GM18507 (cell line): ENCODE results near the gene YES1.
"Not testable (repeated sequence)": the region's sequence is repeated elsewhere in the genome, so short reads cannot be mapped to it uniquely, and the experiment has no call there.

Experiments used
- DNase-seq: peaks from one replicate; pipeline ENCODE4 v3.0.0; 2011; ENCODE audit warnings: low read depth; ENCODE audit not compliant: insufficient read length; ENCODE audit errors: extremely low spot score
- FAIRE-seq: peaks from 2 replicates; lab custom pipeline; 2011; peaks lifted over from hg19 to GRCh38; lab: Jason Lieb, UNC

The YES1 gene

DNA sequence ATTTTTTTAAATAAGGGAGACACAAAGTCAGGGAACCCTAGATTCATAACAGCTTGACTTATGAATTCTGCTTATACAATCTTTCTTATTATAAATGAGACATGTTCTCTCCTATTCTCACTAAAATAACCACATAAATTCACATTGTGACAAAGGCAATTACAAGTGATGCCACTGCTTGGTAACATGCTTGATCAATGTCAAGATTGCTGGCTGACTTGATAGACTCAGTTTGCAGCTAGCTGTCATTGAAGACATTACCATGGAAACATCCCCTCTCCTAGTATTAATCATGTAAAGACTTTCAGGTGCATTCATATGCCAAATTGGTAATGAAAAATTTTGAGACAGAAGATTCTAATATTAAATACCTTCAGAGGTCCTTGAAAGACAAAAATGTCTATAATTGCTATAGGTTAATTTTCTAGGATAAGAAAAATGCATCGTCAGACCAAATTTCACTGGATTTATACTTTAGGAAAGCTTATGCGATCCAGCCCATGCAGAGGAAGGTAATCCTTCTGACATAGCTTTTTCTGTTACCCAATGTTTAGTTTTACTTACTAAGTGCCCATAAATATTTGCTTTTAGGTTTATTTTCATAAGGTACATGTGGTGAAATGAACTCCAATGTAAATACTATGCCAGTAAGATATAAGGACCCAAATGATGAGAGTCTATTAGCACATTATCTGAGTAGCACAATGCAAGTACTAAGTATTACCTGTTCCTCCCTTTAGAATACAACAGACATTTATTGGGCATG lies 67.0 kb downstream of the YES1 start:
- FAIRE-seq (peak; percentile 36), DNase-seq (no peak)

DNA sequence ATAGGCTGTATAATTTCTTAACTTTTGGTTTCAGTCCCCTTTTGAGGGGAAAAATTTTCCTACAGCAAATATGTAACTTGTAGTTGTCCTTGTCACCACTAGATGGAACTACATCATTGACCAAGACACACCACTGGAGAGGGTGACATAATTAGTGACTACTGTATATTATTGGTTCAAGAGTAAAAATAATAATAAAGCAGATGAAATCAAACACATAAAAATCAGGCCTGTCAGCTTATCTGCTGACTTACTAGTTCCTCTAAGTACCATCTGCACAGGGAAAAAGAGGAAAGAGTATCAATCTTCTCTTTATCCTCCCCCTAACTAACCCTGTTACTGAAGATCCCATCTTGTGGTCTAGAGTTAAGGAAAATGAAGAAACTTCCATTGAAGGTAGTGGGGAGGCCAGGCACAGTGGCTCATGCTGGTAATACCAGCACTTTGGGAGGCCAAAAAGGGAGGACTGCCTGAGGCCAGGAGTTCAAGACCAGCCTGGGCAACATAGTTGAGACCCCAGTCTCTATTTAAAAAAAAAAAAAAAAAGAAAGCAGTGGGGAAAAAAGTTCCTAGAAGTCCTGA lies 70.0 kb downstream of the YES1 start:
- peak; percentile 92 for FAIRE-seq
- peak; percentile 33 for DNase-seq

DNA sequence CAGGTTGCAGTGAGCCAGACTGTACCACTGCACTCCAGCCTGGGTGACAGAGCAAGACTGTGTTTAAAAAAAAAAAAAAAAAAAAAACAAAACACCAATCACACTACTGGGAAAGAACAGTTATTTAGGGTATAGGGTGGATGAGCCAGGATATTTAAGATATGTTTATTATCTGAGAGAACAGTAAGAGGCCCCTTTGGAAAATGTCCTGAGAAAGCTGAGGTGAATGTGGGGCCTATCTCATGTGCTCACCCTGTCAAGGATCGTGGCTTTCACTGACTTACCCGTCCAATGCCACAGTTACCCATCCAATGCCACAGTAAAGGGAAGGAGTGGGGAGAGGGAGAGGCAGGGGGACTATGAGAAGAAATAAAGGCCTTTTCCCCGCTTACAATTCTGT lies 79.7 kb downstream of the YES1 start:
- DNase-seq = no peak
- no peak for FAIRE-seq

DNA sequence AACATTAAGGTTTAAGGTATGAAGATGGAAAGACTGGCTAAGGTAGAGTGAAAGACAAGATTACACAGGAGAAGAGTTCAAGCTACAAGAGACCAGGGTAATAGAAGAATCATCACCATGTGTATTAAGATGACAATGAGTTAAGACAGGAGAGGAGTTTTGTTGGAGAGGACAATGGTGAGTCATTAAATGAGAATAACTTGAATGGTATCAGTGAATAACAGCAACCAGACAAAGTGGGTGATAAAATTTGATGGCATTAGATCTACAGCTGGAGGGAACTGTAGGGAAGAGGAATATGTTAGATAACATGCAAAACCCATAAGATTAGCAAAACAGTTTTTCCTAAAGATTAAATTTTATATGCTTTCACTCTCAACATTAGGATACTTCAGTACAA lies 80.9 kb downstream of the YES1 start:
- FAIRE-seq (no peak), DNase-seq (no peak)

DNA sequence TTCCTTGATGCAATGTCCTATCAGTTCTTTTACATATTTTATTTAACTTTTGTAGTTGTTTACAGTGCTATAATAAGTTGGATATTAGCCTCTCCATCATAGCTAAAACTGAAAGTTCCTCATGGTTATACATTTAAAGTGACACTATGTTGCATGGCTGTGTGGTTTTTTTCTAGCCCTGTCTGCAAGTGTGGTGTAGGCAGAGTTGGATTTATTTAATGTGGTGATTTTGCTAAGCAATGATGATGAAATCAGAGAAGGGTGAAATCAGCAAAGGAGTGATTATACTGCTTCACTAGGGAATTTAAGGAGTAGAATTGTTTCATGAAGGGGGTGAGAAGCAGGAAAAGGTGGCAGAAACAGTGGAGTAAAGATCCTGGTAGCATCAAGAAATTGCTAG lies 81.3 kb downstream of the YES1 start:
- no peak for DNase-seq
- FAIRE-seq = no peak

DNA sequence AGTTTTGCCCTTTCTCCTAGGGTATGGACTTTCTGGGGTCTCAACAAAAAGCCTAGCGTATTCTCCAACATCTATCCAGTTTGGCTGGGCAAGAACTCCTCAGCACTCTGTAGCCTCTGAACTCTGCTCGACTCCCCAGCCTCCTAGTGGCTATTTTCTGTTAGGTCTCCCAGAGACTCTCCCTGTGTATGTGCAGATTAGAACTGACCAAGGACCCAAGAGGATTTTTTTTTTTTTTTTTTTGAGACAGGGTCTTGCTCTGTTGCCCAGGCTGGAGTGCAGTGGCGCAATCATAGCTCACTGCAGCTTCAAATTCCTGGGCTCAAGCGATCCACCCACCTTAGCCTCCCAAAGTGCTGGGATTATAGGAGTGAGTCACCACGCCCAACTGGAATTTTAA lies 81.9 kb downstream of the YES1 start:
- DNase-seq, FAIRE-seq: not testable (repeated sequence)

DNA sequence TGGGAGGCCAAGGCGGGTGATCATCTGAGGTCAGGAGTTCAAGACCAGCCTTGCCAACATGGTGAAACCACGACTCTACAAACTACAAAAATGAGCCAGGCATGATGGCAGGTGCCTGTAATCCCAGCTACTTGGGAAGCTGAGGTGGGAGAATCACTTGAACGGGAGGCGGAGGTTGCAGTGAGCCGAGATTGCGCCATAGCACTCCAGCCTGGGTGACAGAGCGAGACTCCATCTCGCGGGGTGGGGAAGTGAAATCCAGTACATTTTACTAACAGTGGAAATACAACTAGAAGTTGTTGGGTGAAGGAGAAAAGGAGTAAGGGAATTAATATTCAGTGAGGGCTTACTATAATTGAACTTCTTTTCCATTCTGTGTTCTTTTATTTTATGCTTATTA lies 86.4 kb downstream of the YES1 start:
- no peak for DNase-seq
- FAIRE-seq = no peak

DNA sequence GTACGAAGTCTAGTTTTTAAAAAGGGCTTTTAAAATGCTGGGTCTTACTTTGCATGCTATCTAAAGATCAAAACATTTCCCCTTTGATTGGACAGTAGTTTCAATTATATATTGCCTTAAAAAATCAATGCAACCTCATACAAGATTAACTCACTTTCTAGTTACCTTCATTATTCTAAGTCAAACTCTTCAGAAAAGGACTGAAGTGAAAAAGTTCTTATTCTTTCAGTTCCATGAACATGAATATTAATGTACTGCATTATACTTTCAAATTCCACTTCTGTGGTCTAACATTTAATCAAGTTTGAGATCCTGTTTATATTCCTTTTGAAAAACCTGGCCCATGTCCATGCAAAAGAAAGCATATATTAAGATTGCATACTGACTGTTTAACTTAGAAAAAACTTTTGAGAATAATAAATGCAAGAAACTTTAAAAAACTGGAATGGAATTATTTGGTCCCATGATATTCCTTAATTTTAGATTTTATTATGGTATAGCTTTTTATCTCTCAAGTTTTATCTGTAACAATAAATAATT lies 88.4 kb downstream of the YES1 start:
- FAIRE-seq = no peak
- DNase-seq = no peak

DNA sequence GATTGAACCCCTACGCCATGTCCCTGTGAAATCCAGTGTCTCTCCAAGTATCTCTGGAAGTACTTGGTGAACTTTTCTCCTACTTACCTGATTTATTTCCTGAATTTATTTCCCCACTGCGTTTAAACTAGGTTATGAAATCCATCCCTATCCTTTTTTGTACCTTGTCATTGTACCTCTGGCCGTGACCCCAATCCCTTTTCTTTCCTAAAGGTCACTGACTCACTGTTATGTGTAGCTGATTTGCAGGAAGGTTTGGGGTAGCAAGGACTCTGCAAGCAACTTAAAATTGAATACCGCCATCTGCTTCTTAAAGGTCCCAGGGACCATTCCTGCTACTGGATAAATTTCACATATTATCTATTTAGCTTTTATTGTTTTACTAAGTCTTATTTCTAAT lies 95.0 kb downstream of the YES1 start:
- FAIRE-seq = no peak
- no peak for DNase-seq

DNA sequence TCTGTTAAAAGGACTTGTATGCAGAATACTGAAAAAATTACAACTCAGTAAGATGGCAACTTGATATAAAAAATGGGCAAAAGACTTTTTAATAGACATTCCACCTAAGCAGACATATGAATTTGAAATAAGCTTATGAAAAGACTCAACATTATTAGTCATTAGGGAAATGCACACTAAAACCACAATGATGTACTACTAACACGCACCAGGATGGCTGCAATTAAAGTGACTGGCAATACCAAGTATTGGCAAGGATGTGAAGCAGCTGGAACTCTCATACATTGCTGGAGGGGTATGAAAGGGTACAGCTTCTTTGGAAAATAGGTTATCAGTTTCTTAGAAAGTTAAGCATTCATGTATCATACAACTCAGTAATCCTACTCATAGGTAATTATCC lies 96.4 kb downstream of the YES1 start:
- no peak for DNase-seq
- FAIRE-seq = no peak

DNA sequence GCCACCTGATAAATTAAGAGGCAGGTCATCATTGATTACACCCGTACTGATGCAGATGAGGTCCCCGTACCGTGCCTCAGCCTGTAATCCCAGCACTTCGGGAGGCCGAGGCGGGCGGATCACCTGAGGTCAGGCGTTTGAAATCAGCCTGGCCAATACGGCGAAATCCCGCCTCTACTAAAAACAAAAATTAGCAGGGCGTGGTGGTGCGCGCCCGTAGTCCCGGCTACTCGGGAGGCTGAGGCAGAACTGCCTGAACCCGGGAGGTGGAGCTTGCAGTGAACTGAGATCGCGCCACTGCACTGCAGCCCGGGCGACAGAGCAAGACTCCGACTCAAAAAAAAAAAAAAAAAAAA lies 98.9 kb downstream of the YES1 start:
- no peak for DNase-seq
- no peak for FAIRE-seq

DNA sequence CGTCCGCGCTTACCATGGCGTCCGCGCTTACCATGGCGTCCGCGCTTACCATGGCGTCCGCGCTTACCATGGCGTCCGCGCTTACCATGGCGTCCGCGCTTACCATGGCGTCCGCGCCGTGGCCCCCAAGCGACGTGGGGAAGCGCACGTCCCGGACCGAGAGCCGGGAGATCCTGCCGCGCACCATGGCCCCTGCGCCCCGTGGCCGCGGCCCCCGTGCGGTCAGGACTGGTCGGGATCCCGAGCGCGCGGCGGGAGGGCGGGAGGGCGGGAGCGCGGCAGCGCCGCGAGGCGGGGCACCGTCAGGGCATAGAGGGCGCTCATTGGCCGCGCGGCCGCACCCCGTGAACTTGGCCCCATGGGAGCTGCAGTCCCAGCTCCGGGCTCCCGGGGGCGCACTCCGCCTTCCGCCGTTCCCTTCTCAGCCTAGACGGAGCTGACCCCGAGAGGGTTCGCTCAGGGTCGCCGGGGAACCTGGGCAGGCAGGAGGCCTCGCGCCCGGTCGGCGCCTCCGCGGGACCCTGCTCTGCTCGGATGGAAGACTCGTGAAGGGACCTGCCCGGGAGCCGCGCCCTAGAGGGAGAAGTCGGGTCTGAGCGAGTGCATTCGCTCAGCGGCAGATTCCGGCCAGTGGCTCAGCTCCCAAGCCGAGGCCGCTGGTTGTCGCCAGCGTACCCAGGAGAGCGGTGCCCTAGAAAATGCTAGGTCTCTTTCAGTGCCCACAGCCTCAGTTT lies 99.5 kb downstream of the YES1 start, which contains the start of gene ENOSF1:
Gene ENOSF1 (minus strand): TSS at position 230 of the 734 bp plus-strand sequence. CDS start 43 bp downstream, at position 187.
- DNase-seq (peak; percentile 71), FAIRE-seq (no peak)

DNA sequence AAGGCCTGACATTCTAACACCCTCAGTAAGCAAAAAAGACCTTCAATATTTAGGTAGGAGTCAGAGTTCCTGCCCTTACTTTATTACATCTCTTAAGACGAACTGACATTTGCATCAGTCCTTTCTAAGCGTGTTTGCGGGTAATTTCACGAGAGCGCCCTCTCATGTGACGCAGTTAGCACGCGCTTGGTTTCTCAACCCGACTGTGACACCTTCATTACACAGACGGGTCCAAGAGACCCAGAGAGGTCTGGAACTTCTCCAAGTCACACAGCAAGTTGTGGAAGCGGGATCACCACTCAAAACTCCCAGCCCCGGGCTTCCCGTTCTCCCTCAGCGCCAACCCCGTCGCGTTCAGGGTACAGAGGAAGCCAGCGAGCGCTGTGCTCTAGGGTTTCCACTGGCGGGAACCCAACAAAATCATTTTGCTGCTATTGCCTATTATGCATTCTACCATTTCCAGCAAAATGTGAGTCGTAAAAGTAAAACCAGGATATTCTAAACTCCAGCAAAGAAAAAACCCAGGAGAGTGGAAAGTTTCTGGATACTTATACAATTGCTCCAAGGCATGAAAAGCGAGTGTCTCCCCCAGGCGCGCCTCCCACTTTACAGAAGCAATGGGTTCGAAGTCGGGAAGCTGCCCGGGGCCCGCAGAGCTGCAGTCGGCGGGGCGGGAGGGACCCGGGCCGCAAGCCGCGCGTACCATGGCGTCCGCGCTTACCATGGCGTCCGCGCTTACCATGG lies 100.2 kb downstream of the YES1 start:
- FAIRE-seq (peak; percentile 80), DNase-seq (peak; percentile 37)

DNA sequence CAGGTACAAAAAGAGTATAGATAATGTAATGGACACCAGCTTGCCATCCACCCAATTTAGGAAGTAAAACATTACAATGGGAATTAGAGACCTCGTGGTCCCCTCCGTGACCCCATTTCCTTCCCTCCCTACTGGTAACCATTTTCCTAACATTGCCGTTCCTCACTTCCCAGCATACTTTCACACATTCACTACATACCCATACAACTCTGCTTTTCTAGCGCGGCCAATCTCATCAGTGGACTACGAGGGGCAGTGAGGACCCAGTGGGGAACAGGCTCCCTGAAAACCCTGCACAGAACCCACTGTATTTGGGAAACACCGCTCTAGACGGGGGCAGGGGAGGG lies 100.8 kb downstream of the YES1 start:
- FAIRE-seq (no peak), DNase-seq (no peak)

DNA sequence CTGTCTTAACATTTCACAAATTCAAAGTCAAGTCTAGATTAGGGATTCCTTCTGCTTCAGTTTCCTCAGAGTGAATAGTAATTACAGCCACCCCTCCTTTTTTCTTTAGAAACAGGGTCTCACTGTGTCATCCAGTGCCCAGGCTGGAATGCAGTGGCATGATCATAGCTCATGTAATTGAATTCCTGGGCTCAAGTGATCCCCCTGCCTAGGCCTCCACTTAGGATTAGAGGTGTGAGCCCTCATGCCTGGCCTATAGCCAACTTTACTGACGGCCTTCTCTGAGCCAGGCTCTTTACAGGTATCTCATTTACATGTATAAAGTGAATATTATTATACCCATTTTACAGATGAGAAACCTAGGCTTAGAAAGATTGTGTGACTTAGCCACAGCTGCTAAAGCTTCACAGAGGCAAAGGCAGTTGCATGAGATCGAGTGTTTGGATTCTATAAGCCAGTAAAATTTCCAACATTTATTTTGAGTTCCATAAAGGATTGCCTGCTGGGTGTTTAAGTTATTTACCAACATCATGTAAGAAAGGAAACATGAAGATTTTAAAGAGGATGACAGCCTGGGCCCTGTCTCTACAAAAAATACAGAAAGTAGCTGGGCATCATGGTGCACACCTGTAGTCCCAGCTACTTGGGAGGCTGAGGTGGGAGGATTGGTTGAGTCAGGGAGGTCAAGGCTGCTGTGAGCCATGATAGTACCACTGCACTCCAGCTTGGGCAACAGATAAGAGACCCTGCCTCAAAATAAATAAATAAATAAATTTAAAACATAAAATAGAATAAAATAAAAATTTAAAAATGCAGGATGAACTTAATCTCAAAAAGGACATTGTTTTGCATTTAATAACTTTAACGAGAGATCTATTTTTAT lies 101.4 kb downstream of the YES1 start:
- FAIRE-seq (no peak), DNase-seq (no peak)

DNA sequence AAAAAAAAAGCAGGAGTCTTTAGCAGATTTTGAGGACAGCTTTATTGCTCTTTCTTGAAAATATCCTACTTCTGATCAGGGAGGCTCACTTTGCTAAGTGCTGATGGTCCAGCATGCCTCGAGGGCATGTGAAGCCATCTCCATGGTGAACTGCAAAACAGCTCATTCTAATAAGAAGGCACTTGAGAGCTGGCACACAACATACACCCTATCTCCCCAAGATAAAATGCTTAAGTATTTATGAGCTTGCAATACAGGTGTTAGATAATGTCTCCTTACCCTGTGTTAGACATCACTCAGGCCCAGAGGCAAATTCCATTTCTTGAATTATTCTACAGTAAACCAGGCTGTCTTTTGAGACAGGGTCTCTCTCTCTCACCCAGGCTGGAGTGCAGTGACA lies 102.3 kb downstream of the YES1 start:
- DNase-seq = no peak

DNA sequence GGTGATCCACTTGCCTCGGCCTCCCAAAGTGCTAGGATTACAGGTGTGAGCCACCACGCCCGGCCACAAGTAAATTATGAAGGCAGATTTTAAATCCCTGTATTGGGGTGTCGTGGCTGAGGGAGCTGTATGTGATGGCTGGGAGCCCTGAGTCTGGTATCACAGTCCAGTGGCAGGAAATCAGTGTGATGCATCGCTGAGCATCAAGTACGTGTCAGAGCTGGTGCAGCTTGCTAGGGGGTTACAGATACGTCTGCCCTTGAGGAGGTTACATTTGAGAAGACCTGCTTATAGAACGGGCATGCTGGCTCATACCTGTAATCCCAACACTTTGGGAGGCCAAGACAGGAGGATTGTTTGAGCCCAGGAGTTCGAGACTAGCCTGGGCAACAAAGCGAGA lies 103.9 kb downstream of the YES1 start:
- no peak for DNase-seq
- FAIRE-seq = no peak

More for the DNA sequence above, 102.3 kb downstream of the YES1 start:
- FAIRE-seq = no peak

DNA sequence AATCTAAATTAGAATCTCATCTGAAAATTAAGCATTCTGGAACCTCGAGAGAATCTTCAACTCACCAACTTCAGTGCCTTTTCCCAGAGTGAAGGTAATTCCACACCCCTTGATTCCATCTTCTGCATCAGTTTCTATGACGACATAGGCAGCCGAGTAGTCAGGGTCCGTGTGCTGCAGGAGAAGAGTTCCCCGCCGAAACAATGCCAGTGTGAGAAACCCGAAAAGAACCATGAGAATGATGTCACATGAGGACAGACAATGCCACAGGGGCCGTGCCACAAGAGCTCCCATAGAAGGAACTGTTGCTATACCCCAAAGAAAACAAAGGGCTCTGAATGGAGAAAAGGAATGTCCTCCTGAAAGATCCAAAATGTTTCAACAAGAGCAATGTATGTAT lies 105.6 kb downstream of the YES1 start:
- no peak for DNase-seq
- FAIRE-seq = no peak
